Measurements from ENCODE around the gene BLOC1S1.

GRCh38 chr12:55686366-55687010 is 29.4 kb upstream of the BLOC1S1 start:
- TF ChIP-seq CTCF (optimal IDR thresholded peaks at IDR 0.05 in 1 of 3, IDR thresholded peaks at IDR 0.05 in 1 of 3, conservative IDR thresholded peaks at IDR 0.05 in 1 of 3; ENCODE audit: extremely low read depth in 1 of 3, insufficient read depth in 2 of 3, low read length in 3 of 3) (no peak), EZH2 (IDR thresholded peaks at IDR 0.05; ENCODE audit: low read length) (no peak)

All from keratinocyte (primary cell).